ENCODE results near the gene POLRMT.
"Not testable (repeated sequence)": the region's sequence is repeated elsewhere in the genome, so short reads cannot be mapped to it uniquely, and the experiment has no call there.

The POLRMT gene

GRCh38 chr19:633068-633785, at the start of gene POLRMT:
TSS of gene POLRMT (minus strand) at chr19:633537. CDS start at chr19:633512, 25 bp downstream.
- FAIRE-seq = peak; percentile 17

- no peak for FAIRE-seq
These were observed 49.5 kb upstream of the POLRMT start for GRCh38 chr19:682678-683320.

GRCh38 chr19:681029-682019, 48.0 kb upstream of the POLRMT start:
- FAIRE-seq = no peak

- no peak for FAIRE-seq
These were observed 47.1 kb upstream of the POLRMT start for GRCh38 chr19:680287-681028.

GRCh38 chr19:679418-680286, 46.3 kb upstream of the POLRMT start:
- no peak for FAIRE-seq

GRCh38 chr19:678791-679388, 45.6 kb upstream of the POLRMT start:
- no peak for FAIRE-seq

GRCh38 chr19:677601-678436, 44.5 kb upstream of the POLRMT start:
- FAIRE-seq = no peak

GRCh38 chr19:677201-677600, 43.9 kb upstream of the POLRMT start:
- no peak for FAIRE-seq

GRCh38 chr19:676339-677105, 43.2 kb upstream of the POLRMT start, which contains the start of gene FSTL3:
TSS of gene FSTL3 (plus strand) at chr19:676392. CDS start at chr19:676424, 32 bp downstream.
- FAIRE-seq = no peak

- FAIRE-seq = no peak
These were observed 42.6 kb upstream of the POLRMT start for GRCh38 chr19:676007-676338.

GRCh38 chr19:674282-675151, 41.2 kb upstream of the POLRMT start:
- FAIRE-seq = no peak

GRCh38 chr19:670609-671075, 37.3 kb upstream of the POLRMT start:
- no peak for FAIRE-seq

- not testable (repeated sequence) for FAIRE-seq
These were observed 35.5 kb upstream of the POLRMT start for GRCh38 chr19:668675-669434.

GRCh38 chr19:666985-667573, 33.7 kb upstream of the POLRMT start:
- FAIRE-seq = not testable (repeated sequence)

- FAIRE-seq = no peak
These were observed 31.6 kb upstream of the POLRMT start for GRCh38 chr19:664913-665443.

GRCh38 chr19:663682-664117, 30.4 kb upstream of the POLRMT start:
- FAIRE-seq = no peak
